SK-N-SH (cell line): Measurements from ENCODE around the gene ZNF462. TPM values are rescaled to one million over a fixed set of nuclear protein-coding genes. Genes with fewer than 3 reads are reported as not detected.

Experiments
- CTCF ChIA-PET: fragments of 300-600, 350-600 bp; formaldehyde crosslinking; extraction: SDS; loops from one replicate; lab custom pipeline; 2021; lab: Yijun Ruan, JAX
- POLR2A ChIA-PET: fragments of 350-600 bp; sonication (Branson Sonifier 250); formaldehyde crosslinking; extraction: SDS; loops from one replicate; lab custom pipeline; 2020; ENCODE audit warnings: antibody characterized with exemption, inconsistent platforms; lab: Yijun Ruan, JAX
- DNase-seq: peaks from one replicate; pipeline ENCODE4 v3.0.0; 2012
- H2AFZ ChIP-seq: fragments of 200-600 bp; sonication (generic); 2 replicates; pipeline ENCODE4 v1.8.1; 2016; ENCODE audit warnings: antibody characterized with exemption, mild to moderate bottlenecking, low read depth
- H3F3A ChIP-seq: fragments of 200-600 bp; sonication (generic); replicated peaks from 2 replicates; pipeline ENCODE3; 2016; ENCODE audit warnings: antibody characterized with exemption, mild to moderate bottlenecking; ENCODE audit not compliant: insufficient read depth
- H3K27ac ChIP-seq, 2 experiments: fragments of 200-500 bp in 1 of 2; fragments of 200-600 bp in 1 of 2; sonication (Bioruptor generic) in 1 of 2; sonication (generic), shearing (Covaris generic) in 1 of 2; 2 replicates each; pipeline versions ENCODE4 v1.5.1 to v1.6.1; 2014 to 2016; ENCODE audit warnings: low read depth in 2 of 2, inconsistent platforms in 1 of 2, low read length in 1 of 2, mild to moderate bottlenecking in 1 of 2, mixed read lengths in 1 of 2
- H3K27me3 ChIP-seq: fragments of 200-600 bp; sonication (generic), shearing (Covaris generic); 2 replicates; pipeline ENCODE4 v1.6.1; 2016; ENCODE audit warnings: mixed run types; ENCODE audit not compliant: insufficient read depth
- H3K36me3 ChIP-seq, 2 experiments: fragments of 200-500 bp in 1 of 2; fragments of 200-600 bp in 1 of 2; sonication (Bioruptor generic) in 1 of 2; sonication (generic) in 1 of 2; replicated peaks in 1 of 2; 2 replicates each; pipeline versions ENCODE3 to v1.5.1; 2014 to 2016; ENCODE audit warnings: low read length in 1 of 2, mild to moderate bottlenecking in 1 of 2; ENCODE audit not compliant: insufficient read depth in 2 of 2, control insufficient read depth in 1 of 2
- H3K4me1 ChIP-seq, 2 experiments: fragments of 200-500 bp in 1 of 2; fragments of 200-600 bp in 1 of 2; sonication (Bioruptor generic) in 1 of 2; sonication (generic), shearing (Covaris generic) in 1 of 2; 2 replicates each; pipeline versions ENCODE4 v1.5.1 to v1.6.1; 2014 to 2016; ENCODE audit warnings: low read depth in 1 of 2, low read length in 1 of 2, mixed run types in 1 of 2; ENCODE audit not compliant: insufficient read depth in 2 of 2, control insufficient read depth in 1 of 2
- H3K4me2 ChIP-seq: fragments of 200-600 bp; sonication (generic), shearing (Covaris generic); 2 replicates; pipeline ENCODE4 v1.6.1; 2017; ENCODE audit warnings: mixed run types
- H3K4me3 ChIP-seq, 2 experiments: fragments of 200-500 bp in 1 of 2; fragments of 200-600 bp in 1 of 2; sonication (Bioruptor generic) in 1 of 2; sonication (generic), shearing (Covaris generic) in 1 of 2; 2 replicates each; pipeline versions ENCODE4 v1.5.1 to v1.8.1; 2014 to 2016; ENCODE audit warnings: low read depth in 2 of 2, inconsistent platforms in 1 of 2, low read length in 1 of 2, mild to moderate bottlenecking in 1 of 2, mixed read lengths in 1 of 2, moderate library complexity in 1 of 2
- H3K79me2 ChIP-seq: fragments of 200-600 bp; sonication (generic); 2 replicates; pipeline ENCODE4 v1.8.1; 2017; ENCODE audit warnings: mild to moderate bottlenecking; ENCODE audit not compliant: insufficient read depth
- H3K9ac ChIP-seq: fragments of 200-600 bp; sonication (generic); 2 replicates; pipeline ENCODE4 v1.6.1; 2017; ENCODE audit warnings: mixed run types
- H3K9me2 ChIP-seq: fragments of 200-600 bp; sonication (generic); 2 replicates; pipeline ENCODE4 v1.6.1; 2017; ENCODE audit warnings: mixed run types
- H3K9me3 ChIP-seq: fragments of 200-600 bp; sonication (generic); 2 replicates; pipeline ENCODE4 v1.6.1; 2017; ENCODE audit warnings: mixed run types, mild to moderate bottlenecking, moderate library complexity
- H4K20me1 ChIP-seq: fragments of 200-600 bp; sonication (generic); 2 replicates; pipeline ENCODE4 v1.6.1; 2017; ENCODE audit warnings: mild to moderate bottlenecking, mixed run types; ENCODE audit not compliant: insufficient read depth
- CTCF ChIP-seq: fragments of 200-600 bp; sonication (generic); IDR thresholded peaks from 2 replicates; pipeline ENCODE4 v1.6.1; 2017; ENCODE audit warnings: antibody characterized with exemption, mild to moderate bottlenecking, moderate library complexity
- FOSL2 ChIP-seq: IDR thresholded peaks from 2 replicates; pipeline ENCODE4 v1.4.0; 2012; ENCODE audit warnings: low read depth, mild to moderate bottlenecking, moderate library complexity, borderline replicate concordance
- GABPA ChIP-seq: IDR thresholded peaks from 2 replicates; pipeline ENCODE4 v1.4.0; 2012; ENCODE audit warnings: low read depth, mild to moderate bottlenecking
- MAX ChIP-seq: IDR thresholded peaks from 2 replicates; pipeline ENCODE4 v1.4.0; 2012; ENCODE audit warnings: low read depth
- NFIC ChIP-seq: IDR thresholded peaks from 2 replicates; pipeline ENCODE4 v1.4.0; 2012; ENCODE audit warnings: borderline replicate concordance
- NRF1 ChIP-seq: IDR thresholded peaks from 2 replicates; pipeline ENCODE4 v1.6.1; 2012; ENCODE audit warnings: low read depth, mild to moderate bottlenecking, low read length
- RCOR1 ChIP-seq: fragments of 150-350 bp; IDR thresholded peaks from 2 replicates; pipeline ENCODE4 v1.6.1; 2017; ENCODE audit warnings: antibody characterized with exemption, low read length
- RXRA ChIP-seq: IDR thresholded peaks from 2 replicates; pipeline ENCODE4 v1.4.0; 2012; ENCODE audit warnings: low read depth, mild to moderate bottlenecking, borderline replicate concordance
- SIN3A ChIP-seq: IDR thresholded peaks from 2 replicates; pipeline ENCODE4 v1.6.1; 2012; ENCODE audit warnings: low read depth, mild to moderate bottlenecking, low read length, moderate library complexity, borderline replicate concordance
- YY1 ChIP-seq: IDR thresholded peaks from 2 replicates; pipeline ENCODE4 v1.4.0; 2012; ENCODE audit warnings: low read depth, mild to moderate bottlenecking
- ZBTB33 ChIP-seq: IDR thresholded peaks from 2 replicates; pipeline ENCODE4 v1.4.0; 2012; ENCODE audit warnings: low read depth, borderline replicate concordance
- WGBS: methylation state at CpG from one replicate; pipeline ENCODE4 v1.1.6; 2017; ENCODE audit warnings: low lambda C conversion rate; 5-methylcytosine and 5-hydroxymethylcytosine counted together
- polyA plus RNA-seq, 3 experiments: library from polyadenylated mRNA; depleted of rRNA; stranded (reverse); fragments of >200 nt; gene quantifications; 2 replicates each; pipeline ENCODE4 v1.2.3, GENCODE V29; 2012

Gene ZNF462
- polyA plus RNA-seq, 1 of the 3 experiments (the other 2 are of a cell fraction), result 5.2 TPM

- no peak overlapping the region for H3K27ac ChIP-seq
- DNase-seq, result no peak
These were observed 99.8 kb downstream of the ZNF462 start for GRCh38 chr9:106962615-106963363.

GRCh38 chr9:106963684-106964083, 100.7 kb downstream of the ZNF462 start:
- Histone ChIP-seq H3K4me3 (no peak overlapping the region), H2AFZ (no peak overlapping the region), H3K27ac (no peak overlapping the region)

More at GRCh38 chr9:106962615-106963363, 99.8 kb downstream of the ZNF462 start:
- Histone ChIP-seq H3K27me3 (no peaks in the 10 kb centered on the region), H3K9ac (no peak overlapping the region), H2AFZ (no peak overlapping the region), H3K9me2 (no peaks in the 10 kb centered on the region), H3F3A (no peaks in the 10 kb centered on the region), H3K4me1 (peaks cover 0 to 5% of the 10 kb centered on the region in 2 experiments; a peak in 1 of 4 replicates), H3K4me3 (no peak overlapping the region), H3K79me2 (no peaks in the 10 kb centered on the region), H3K9me3 (no peaks in the 10 kb centered on the region), H3K4me2 (no peak overlapping the region), H4K20me1 (no peaks in the 10 kb centered on the region), H3K36me3 (peaks cover 22 to 44% of the 10 kb centered on the region in 2 experiments)
- ChIA-PET POLR2A (no interaction called here), CTCF (no interaction called here)
- TF ChIP-seq NRF1 (no peak), SIN3A (no peak), RXRA (no peak), NFIC (no peak), GABPA (no peak), CTCF (no peak), RCOR1 (no peak), ZBTB33 (no peak)
- WGBS, result 92% methylated on average over 8 of the region's 8 CpGs

More at GRCh38 chr9:106963684-106964083, 100.7 kb downstream of the ZNF462 start:
- H3K9me3 ChIP-seq, result no peaks in the 10 kb centered on the region
- ChIA-PET POLR2A (no interaction called here), CTCF (no interaction called here)
- H3K9ac ChIP-seq, result no peak overlapping the region
- no peaks in the 10 kb centered on the region for H4K20me1 ChIP-seq
- H3F3A ChIP-seq, result no peaks in the 10 kb centered on the region
- H3K27me3 ChIP-seq, result no peaks in the 10 kb centered on the region
- WGBS, result 65% methylated on average over 3 of the region's 3 CpGs
- H3K4me2 ChIP-seq, result no peak overlapping the region
- H3K36me3 ChIP-seq, result peaks cover 22 to 46% of the 10 kb centered on the region in 2 experiments
- H3K9me2 ChIP-seq, result no peaks in the 10 kb centered on the region
- H3K4me1 ChIP-seq, result peaks cover 0 to under 1% of the 10 kb centered on the region in 2 experiments; a peak in 1 of 4 replicates
- no peaks in the 10 kb centered on the region for H3K79me2 ChIP-seq
- TF ChIP-seq YY1 (no peak), MAX (no peak), FOSL2 (no peak)
- no peak for DNase-seq
